GM18502 (cell line): Measurements from ENCODE around the gene MX1.

Experiments
- ATAC-seq: cut with Tn5 transposase; IDR thresholded peaks from one replicate; pipeline ENCODE4 v1.9.1; 2021; ENCODE audit warnings: mild to moderate bottlenecking; ENCODE audit not compliant: unreplicated experiment, poor library complexity

Gene MX1, protein sequence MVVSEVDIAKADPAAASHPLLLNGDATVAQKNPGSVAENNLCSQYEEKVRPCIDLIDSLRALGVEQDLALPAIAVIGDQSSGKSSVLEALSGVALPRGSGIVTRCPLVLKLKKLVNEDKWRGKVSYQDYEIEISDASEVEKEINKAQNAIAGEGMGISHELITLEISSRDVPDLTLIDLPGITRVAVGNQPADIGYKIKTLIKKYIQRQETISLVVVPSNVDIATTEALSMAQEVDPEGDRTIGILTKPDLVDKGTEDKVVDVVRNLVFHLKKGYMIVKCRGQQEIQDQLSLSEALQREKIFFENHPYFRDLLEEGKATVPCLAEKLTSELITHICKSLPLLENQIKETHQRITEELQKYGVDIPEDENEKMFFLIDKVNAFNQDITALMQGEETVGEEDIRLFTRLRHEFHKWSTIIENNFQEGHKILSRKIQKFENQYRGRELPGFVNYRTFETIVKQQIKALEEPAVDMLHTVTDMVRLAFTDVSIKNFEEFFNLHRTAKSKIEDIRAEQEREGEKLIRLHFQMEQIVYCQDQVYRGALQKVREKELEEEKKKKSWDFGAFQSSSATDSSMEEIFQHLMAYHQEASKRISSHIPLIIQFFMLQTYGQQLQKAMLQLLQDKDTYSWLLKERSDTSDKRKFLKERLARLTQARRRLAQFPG

DNA sequence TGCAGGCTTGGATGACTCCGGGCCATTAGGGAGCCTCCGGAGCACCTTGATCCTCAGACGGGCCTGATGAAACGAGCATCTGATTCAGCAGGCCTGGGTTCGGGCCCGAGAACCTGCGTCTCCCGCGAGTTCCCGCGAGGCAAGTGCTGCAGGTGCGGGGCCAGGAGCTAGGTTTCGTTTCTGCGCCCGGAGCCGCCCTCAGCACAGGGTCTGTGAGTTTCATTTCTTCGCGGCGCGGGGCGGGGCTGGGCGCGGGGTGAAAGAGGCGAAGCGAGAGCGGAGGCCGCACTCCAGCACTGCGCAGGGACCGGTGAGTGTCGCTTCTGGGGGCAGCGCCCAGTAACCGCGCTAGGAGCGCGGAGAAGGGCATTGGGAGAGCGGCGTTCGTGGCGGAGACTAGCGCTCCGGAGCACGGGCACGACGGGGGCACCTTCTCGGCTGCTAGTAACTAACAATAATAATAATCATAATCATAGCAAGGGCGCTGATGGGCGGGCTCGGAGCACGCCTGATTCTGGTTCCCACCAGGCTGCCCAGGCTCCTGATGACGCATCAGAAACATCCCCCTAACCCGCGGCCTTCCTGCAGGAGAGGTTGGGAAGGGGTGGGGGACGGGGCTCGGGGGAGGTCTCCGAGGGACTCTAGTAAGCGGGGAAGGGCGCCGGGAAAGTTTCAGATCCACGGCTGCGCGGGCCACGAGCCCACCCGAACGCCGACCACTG lies at the start of gene MX1:
TSS of gene MX1 (plus strand) at position 286 of the 722 bp plus-strand sequence. CDS start 5,832 bp downstream, outside the sequence.
- ATAC-seq, result peak; percentile 84

DNA sequence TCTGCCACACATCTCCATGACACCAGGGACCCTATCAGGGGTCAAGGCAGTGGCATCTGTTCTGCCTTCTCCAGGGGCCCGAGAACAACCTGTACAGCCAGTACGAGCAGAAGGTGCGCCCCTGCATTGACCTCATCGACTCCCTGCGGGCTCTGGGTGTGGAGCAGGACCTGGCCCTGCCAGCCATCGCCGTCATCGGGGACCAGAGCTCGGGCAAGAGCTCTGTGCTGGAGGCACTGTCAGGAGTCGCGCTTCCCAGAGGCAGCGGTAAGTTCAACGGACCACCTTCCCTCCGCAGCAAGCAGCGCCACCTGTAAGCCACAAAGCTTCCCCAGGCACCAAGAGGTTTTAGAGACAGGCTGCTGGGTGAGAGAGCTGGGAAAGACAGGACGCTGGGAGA lies 48.3 kb upstream of the MX1 start:
- ATAC-seq, result no peak

DNA sequence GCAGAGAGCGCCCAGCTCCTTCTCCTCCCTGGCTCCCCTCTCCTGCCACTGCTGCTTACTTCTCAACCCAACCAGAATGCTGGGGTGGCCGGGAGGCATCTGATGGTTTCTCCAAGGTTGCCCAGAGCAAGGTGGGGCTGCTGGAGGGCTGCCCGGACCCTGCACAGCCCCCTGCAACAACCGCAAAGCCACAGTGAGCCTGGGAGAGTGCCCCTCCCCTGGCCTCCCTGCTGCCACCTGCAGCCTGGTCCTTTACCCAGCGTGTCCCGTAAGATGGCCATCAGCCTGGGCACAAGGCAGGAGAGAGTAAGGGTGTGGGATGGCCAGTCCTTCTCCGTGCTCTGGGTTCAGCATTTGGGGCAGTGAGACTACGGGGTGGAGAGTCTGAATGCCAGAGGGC lies 47.2 kb upstream of the MX1 start:
- ATAC-seq, result no peak

DNA sequence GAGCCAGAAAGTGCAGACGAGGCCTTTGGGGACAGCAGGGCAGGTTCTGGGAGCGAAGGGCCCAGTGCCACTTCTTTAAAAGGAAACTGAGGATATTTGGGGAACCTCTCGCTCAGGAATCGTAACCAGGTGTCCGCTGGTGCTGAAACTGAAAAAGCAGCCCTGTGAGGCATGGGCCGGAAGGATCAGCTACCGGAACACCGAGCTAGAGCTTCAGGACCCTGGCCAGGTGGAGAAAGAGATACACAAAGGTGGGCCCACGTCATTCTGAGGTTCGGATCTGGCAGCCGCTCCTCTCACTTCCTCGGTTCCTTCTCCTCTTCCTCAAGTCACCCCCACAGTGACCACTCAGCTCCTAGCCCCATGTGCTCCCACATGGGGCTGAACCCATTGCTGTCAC lies 46.1 kb upstream of the MX1 start:
- ATAC-seq, result no peak

DNA sequence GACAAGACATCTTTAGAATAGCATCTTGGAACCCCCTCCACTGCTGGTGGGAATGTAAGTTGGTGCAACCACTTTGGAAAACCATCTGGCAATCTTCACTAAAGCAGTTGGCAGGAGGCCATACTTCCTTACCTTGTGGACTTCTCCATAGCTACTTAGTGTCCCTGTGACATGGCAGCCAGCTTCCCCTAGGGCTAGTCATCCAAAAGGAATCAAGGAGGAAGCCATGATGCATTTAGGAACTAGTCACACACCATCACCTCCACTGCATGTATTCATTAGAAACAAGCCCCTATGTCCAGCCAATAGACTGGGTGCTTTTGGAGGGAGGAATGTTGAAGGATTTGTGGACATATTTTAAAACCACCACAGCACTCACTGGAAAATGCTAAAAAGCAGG lies 44.3 kb upstream of the MX1 start:
- ATAC-seq, result no peak

DNA sequence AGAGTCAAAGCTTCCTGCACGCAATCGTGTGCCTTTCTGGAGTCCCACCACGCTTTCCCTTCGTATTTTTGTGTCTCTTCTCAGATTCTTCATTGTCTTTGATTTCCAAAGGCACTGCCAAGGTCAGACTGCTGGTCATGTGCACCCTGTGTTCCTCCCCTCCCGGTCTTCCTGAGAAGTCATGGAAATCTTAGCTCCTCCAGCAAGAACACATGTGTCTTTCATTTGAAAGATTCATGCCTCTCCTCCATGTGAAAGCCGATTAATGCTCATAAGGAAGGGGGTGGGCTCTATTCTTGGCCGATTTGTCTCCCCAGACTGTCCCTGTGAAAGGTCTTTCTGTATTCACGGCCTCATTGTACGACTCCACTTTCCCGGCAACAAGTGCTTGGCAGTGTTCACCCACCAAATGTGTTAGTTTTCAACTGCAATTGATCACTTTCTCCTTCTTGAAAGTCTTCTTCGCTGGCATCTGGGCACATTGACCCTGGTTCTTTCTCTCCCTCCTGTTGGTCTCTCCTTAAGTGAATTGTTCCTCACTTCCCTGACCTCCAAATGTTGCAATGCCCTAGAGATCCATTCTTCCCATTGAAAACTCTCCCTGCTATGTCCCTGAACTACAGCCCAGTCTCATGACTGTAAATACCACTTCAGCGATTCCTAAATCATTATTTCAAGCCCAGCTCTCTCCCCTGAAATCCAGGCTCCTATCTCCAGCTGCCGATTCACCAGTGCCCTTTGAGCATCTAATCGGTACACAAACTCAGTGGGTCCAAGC lies 38.8 kb upstream of the MX1 start:
- ATAC-seq, result no peak

DNA sequence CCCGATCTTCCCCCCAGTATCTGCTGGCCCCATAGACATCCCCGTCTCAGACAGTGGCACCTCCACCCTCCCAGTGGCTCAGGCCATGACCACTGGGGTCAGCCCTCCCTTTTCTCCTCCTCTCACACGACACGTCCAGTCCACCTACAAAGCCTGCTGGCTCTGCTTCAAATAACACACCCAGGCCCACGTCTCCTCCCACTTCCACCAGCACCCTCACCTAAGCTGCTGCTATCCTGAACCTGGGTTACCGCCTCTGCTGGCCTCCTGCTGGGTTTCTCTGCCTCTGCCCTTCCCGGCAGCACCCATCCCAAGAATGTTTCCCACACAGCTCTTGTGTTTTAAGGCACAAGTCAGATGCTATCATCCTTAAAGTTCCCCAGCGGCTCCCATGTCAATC lies 38.2 kb upstream of the MX1 start:
- ATAC-seq, result no peak

DNA sequence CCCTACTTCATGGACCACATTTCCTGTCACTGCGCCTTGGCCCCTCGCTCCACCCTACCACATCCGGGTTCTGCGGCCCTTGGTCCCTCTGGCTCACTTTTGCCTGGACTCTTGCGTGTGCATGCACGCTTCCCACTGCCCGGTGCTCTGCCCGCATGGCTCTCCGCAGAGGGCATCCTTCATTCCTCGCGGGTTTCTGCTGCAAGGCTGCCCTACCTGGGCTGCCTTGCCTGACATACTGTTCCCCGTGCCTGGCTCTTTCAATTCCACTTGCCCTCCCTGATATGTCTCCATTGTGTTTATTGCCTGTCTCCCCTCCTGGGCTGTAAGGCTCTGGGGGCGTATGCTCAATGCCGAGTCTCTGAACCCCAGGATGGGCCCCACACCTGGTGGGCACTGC lies 37.8 kb upstream of the MX1 start:
- ATAC-seq, result no peak

DNA sequence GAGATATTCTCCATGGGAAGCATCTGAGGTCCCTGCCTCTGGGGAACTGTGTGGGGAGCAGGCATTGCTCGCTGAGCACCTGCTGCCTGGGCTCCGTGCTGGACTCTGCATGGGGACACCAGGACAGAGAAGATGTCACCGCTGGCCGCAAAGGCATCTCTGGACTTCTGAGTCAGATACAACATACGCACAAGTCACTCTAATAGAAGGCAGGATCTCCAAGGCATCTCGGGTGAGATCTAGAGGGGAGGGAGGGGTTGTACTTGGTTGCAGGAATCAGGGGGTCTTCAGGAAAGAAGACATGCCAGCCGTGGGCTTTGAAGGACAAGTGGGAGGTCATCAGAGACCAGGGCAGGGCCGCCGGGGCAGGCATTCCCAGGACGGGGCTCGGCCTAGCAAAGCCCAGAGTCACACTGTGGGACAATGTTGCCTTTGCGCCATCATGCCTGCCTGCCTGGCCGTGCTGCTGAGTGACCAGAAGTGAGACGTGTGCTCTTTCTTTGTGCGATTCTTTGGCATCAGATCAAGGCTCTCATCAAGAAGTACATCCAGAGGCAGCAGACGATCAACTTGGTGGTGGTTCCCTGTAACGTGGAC lies 35.9 kb upstream of the MX1 start:
- no peak for ATAC-seq

DNA sequence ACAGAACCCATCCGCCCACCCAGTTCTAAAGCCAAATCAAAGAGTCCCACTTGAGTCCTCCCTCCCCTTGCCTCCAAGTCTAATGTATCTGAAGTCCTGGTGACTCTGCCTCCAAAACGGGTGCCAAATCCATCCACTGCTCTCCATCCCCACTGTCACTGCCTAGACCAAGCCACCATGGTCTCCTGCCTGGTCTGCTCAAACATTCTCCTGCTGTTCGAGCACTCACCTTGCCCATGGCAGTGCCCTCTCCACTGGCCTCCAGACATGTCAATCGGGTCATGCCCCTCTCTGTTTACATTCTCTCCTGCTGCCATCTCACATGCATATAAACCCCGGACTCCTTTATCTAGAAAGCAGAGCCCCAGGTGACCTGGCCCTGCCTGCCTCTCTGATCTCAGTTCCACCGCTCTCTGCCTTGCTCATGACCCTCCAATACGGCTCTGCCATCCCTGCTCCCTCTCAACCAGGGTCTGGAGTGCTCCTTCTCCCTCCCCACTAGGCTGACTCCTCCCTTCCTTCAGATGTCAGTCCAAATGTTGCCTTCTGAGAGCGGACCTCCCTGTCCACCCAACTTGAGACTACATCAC lies 32.1 kb upstream of the MX1 start:
- no peak for ATAC-seq

DNA sequence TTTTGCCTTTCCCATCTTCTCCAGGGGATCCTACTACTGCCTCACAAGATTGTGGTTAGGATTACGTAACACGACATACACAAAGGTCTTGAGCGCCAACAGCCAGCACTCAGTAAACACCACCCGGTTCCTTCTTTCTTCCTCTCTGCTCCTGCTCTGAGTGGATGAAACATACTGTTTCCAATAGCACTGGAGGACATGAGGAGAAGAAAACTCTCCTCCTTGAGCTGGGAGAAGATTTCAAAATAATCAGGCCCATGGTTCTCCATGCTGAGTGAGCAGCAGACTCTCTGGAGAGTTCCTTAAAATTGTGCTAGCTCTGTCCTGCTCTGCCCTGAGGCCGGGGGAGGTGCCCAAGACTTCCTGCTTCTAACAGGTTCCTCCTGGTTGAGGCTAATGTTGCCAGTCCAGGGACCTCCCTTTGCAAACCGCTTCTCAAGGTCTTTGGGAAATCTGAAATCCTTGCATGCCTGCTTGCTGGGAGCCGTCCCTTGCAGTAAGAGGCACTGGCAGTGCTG lies 29.4 kb upstream of the MX1 start:
- ATAC-seq, result no peak

DNA sequence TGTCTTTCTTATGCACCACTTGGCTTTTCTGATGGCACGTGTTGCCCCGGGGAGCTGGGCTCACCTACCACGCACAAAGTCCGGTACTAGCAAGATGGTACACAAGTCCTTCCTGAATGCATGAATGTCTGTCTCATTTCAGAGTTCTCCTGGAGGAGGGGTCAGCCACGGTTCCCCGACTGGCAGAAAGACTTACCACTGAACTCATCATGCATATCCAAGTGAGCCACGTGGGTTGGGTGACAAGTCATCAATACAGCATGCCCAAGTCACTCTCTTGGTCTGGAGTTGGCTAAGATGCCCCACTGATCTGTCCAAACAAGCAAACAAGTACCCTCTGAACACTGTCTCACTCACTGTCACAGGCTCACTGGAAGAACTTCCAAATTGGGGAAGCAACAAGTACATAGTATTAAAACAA lies 28.6 kb upstream of the MX1 start:
- no peak for ATAC-seq

DNA sequence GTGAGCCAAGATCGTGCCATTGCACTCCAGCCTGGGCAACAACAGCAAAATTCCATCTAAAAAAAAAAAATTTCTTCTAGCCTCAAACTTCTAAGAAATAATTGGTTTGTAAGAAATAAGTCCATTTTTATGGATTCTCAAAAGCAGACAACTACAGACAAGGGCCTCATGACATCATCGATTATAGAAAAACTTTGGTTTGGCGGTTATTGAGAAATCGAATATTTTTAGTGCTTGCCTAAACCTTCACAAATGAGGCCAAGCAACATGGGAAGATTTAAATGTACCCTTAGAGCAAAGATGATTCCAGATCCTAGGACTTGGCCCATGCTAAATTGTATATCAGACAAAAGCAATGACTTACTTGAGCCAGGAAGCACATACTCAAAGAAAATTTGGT lies 27.8 kb upstream of the MX1 start:
- no peak for ATAC-seq

DNA sequence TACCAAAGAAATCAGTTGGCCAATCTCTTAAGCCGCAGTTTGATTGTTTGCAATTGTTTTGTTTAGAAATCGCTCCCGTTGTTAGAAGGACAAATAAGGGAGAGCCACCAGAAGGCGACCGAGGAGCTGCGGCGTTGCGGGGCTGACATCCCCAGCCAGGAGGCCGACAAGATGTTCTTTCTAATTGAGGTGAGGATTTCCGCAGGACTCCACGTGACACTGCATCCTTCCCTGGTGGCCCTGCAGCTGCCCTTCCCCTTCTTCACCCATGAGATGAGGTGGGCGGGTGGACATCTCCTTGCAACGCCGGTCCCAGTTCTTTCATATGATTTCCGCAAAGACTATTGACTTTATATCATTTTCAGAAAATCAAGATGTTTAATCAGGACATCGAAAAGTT lies 27.2 kb upstream of the MX1 start:
- ATAC-seq, result no peak

DNA sequence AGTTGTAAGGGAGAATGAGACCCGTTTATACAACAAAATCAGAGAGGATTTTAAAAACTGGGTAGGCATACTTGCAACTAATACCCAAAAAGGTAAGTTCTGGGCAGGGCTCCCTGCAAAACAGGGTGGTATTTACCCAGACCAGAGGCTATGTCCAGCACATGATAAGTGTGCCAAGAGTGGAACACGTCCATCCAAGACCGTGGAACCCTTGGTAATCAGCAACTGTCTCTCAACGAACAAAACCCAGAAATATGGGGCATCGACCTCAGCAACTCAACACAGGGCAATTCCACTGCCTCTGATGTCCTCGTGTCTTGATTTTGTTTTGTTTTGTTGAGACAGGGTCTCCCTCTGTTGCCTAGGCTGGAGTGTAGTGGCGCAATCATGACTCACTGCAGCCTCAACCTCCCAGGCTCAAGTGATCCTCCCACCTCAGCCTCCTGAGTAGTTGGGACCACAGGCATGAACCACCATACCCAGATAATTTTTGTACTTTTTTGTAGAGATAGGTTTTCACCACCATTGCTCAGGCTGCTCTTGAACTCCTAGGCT lies 26.7 kb upstream of the MX1 start:
- ATAC-seq, result no peak

DNA sequence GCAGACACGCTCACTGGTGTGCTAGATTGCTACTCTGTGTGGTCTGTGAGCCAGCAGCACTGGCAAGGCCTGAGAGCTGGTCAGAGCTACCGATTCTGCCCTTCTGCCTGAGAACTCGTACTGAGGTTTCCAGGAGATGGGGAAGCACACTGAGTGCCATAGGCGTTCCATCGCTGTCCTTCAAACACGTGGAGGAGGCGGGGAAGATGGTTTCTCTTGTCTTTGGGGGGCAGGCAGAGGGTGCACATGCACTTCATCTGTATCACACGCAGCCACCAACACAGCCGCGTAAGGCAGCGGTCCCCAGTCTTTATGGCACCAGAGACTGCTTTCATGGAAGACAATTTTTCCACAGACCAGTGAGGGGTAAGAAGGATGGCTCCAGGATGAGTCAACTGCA lies 23.8 kb upstream of the MX1 start:
- ATAC-seq, result no peak

DNA sequence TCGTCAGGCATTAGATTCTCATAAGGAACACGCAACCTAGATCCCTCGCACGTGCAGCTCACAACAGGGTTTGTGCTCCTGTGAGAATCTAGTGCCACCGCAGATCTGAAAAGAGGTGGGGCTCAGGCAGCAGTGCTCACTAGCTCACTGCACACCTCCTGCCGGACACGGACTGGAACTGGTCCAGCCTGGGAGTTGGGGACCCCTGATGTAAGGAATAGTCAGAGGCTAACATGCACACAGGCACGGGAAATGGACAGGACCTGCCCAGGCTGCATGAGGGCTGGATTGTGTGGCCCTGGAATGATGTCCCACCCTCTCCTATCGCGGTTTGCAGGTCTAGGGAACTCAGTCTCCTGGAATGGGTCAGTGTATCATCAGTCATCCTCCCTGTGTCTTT lies 23.2 kb upstream of the MX1 start:
- no peak for ATAC-seq

DNA sequence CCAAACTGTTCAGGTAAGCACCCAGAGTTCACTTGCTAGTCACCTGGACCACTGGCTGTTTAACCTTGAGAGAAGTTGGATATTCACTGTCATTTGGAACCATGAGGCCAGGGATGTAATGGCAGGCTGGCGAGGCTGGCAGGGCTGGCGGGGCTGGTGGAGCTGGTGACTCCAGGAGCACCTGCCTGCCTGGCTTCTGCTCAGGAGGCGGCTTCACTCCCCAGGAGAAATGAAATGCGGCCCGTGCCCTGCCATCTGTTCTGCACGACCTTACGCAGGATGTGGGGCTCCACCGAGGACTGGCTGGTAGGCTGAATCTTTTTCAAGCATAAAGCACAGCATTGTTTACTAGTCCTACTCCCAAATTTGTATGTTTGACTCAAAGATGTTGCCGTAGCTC lies 22.7 kb upstream of the MX1 start:
- ATAC-seq, result no peak

DNA sequence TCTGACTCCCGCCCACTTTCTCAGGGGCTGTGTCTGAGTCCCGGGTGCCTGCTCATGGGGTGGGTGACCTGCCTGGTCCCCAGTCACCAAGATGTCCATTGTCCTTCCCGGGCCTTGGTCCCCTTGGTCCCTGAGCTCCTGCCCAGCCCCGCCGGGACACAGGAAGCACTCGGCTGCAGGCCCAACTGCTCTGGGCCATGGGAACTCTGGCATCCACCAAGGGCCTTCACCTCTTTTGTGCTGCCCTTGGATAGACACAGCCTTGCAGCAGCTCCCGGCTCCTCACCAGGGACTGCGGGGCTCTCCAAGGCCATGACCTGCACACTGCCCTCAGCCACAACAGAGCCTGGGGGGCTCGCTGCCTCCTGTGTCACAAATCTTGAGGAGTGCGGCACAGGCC lies 22.1 kb upstream of the MX1 start:
- no peak for ATAC-seq
